Prostate gland (tissue), 2 donors: ENCODE results near the gene AMDHD2. TPM values are rescaled to one million over a fixed set of nuclear protein-coding genes. Genes with fewer than 3 reads are reported as not detected.

ENCODE experiments used
- DNase-seq: peaks from one replicate; pipeline ENCODE4 v3.0.0-alpha.2; 2019; ENCODE audit warnings: low spot score
- H3K27ac ChIP-seq, 2 donors: fragments of 200-600 bp; sonication (generic); 2 replicates each; pipeline ENCODE4 v1.5.1; 2017 to 2019
- H3K27me3 ChIP-seq: fragments of 200-600 bp; sonication (generic); replicated peaks from 2 replicates; pipeline ENCODE4 v1.5.1; 2019; ENCODE audit not compliant: insufficient read depth
- H3K36me3 ChIP-seq, 2 donors: fragments of 200-600 bp; sonication (generic); 1 replicate in 1 of 2; 2 replicates in 1 of 2; pipeline versions ENCODE4 v1.5.1 to v1.8.1; 2017 to 2019
- H3K4me1 ChIP-seq: fragments of 200-600 bp; sonication (generic); replicated peaks from 2 replicates; pipeline ENCODE4 v1.5.1; 2019
- H3K4me3 ChIP-seq, 2 donors: fragments of 200-600 bp; sonication (generic); 2 replicates each; pipeline ENCODE4 v1.5.1; 2017 to 2019
- H3K9me3 ChIP-seq: fragments of 200-600 bp; sonication (generic); 2 replicates; pipeline ENCODE4 v1.5.1; 2017
- CTCF ChIP-seq, 4 experiments: fragments of 200-600 bp in 2 of 4; fragments of 450-650 bp in 2 of 4; sonication (generic) in 2 of 4; IDR thresholded peaks; 1 replicate in 3 of 4; 2 replicates in 1 of 4; pipeline ENCODE4 v1.5.1; 2016 to 2019; ENCODE audit warnings: antibody characterized with exemption in 4 of 4, mild to moderate bottlenecking in 2 of 4, moderate library complexity in 2 of 4
- POLR2A ChIP-seq: fragments of 450-650 bp; IDR thresholded peaks from one replicate; pipeline ENCODE4 v1.6.1; 2016; ENCODE audit warnings: antibody characterized with exemption, mild to moderate bottlenecking
- POLR2AphosphoS5 ChIP-seq: sonication (generic); formaldehyde crosslinking; IDR thresholded peaks from one replicate; pipeline ENCODE4 v1.6.1; 2017; ENCODE audit warnings: antibody characterized with exemption
- WGBS: methylation state at CpG from one replicate; pipeline ENCODE4 v1.1.5; 2018; 5-methylcytosine and 5-hydroxymethylcytosine counted together
- intact Hi-C: fragments of 100-400 bp; cut with DNase I; formaldehyde crosslinking; loops from one replicate; pipeline ENCODE4 v1.14.2; 2022
- total RNA-seq, 2 donors: library from RNA; depleted of rRNA; stranded (reverse); fragments of >200 nt; gene quantifications; one replicate each; pipeline ENCODE4 v1.1.0, GENCODE V29; 2016

AMDHD2 gene
- total RNA-seq, 2 donors from 2014 or later = 41.4 to 78.1 TPM

- no peak for DNase-seq
- WGBS = 90% methylated on average over 28 of the region's 32 CpGs
- Histone ChIP-seq H3K4me3 (no peak overlapping the region), H3K36me3 (peaks cover 7% of the 10 kb centered on the region in 2 donors), H3K27ac (no peak overlapping the region), H3K27me3 (no peaks in the 10 kb centered on the region), H3K9me3 (no peaks in the 10 kb centered on the region), H3K4me1 (peaks cover 6% of the 10 kb centered on the region)
- intact Hi-C loops = no loop called here
- TF ChIP-seq POLR2AphosphoS5 (no peak), POLR2A (no peak), CTCF (IDR thresholded peaks at IDR 0.05) (no peak)
Observed at GRCh38 chr16:2529061-2529931, 9.1 kb downstream of the AMDHD2 start.

- Histone ChIP-seq H3K27ac (no peak overlapping the region), H3K9me3 (no peaks in the 10 kb centered on the region), H3K27me3 (no peaks in the 10 kb centered on the region), H3K4me3 (no peak overlapping the region), H3K36me3 (peaks cover 7% of the 10 kb centered on the region in 2 donors), H3K4me1 (peaks cover 6% of the 10 kb centered on the region)
- TF ChIP-seq CTCF (IDR thresholded peaks at IDR 0.05) (no peak), POLR2A (no peak), POLR2AphosphoS5 (no peak)
- no peak for DNase-seq
- 90% methylated on average over 15 of the region's 15 CpGs for WGBS
- intact Hi-C loops = loop anchor here (10.0 kb wide), 1 partner anchor 65 kb away; no protein-coding TSS in a partner anchor
Observed at GRCh38 chr16:2529961-2530628, 9.9 kb downstream of the AMDHD2 start.

- TF ChIP-seq CTCF (IDR thresholded peaks at IDR 0.05) = no peak
- TF ChIP-seq POLR2A = no peak
- no peak for TF ChIP-seq POLR2AphosphoS5
- Histone ChIP-seq H3K4me1 (peaks cover 6% of the 10 kb centered on the region), H3K4me3 (no peak overlapping the region), H3K9me3 (no peaks in the 10 kb centered on the region), H3K27ac (peak overlapping the region; percentile 93 to 97), H3K36me3 (peaks cover 7% of the 10 kb centered on the region in 2 donors), H3K27me3 (no peaks in the 10 kb centered on the region)
- intact Hi-C loops = loop anchor here (10.0 kb wide), 1 partner anchor 64 kb away; no protein-coding TSS in a partner anchor
- no peak for DNase-seq
- WGBS = 88% methylated on average over 14 of the region's 14 CpGs
Observed at GRCh38 chr16:2530629-2531318, 10.6 kb downstream of the AMDHD2 start.

- no peak for TF ChIP-seq POLR2A
- TF ChIP-seq POLR2AphosphoS5 = no peak
- no peak for TF ChIP-seq CTCF (IDR thresholded peaks at IDR 0.05)
- H3K27me3 ChIP-seq = no peaks in the 10 kb centered on the region
- intact Hi-C loops = loop anchor here (10.0 kb wide), 1 partner anchor 63 kb away; no protein-coding TSS in a partner anchor
- H3K4me3 ChIP-seq = peak within 1 kb of the TSS; percentile 49 to 62
- DNase-seq = no peak
- no peaks in the 10 kb centered on the region for H3K9me3 ChIP-seq
- WGBS = 11% methylated on average over 11 of the region's 11 CpGs
- peaks cover 6% of the 10 kb centered on the region for H3K4me1 ChIP-seq
- H3K36me3 ChIP-seq = peaks cover 7% of the 10 kb centered on the region in 2 donors
- peak within 1 kb of the TSS; percentile 93 to 97 for H3K27ac ChIP-seq
Observed at GRCh38 chr16:2531371-2531695, 11.2 kb downstream of the AMDHD2 start, which contains the start of gene CEMP1. CEMP1 (minus strand) TSS chr16:2531408; CDS start chr16:2531073, 335 bp downstream.
